AG10803 (cell line): ENCODE results near the gene STRADA.

Experiments used
- DNase-seq: peaks from one replicate; pipeline ENCODE4 v3.0.0; 2010; ENCODE audit warnings: low read depth
- H3K4me3 ChIP-seq: 2 replicates; pipeline ENCODE4 v1.5.1; 2011; ENCODE audit warnings: mild to moderate bottlenecking, low read length, control low read depth
- CTCF ChIP-seq: conservative IDR thresholded peaks from 2 replicates; pipeline ENCODE4 v1.5.1; 2011; ENCODE audit warnings: mild to moderate bottlenecking, low read length, control low read depth, inconsistent platforms

STRADA gene

GRCh38 chr17:63754046-63754445 lies 12.4 kb upstream of the STRADA start:
- H3K4me3 ChIP-seq: no peak overlapping the region
- TF ChIP-seq CTCF: no peak
- DNase-seq: no peak

GRCh38 chr17:63753215-63753614 lies 11.6 kb upstream of the STRADA start:
- no peak overlapping the region for H3K4me3 ChIP-seq
- TF ChIP-seq CTCF: no peak
- no peak for DNase-seq

GRCh38 chr17:63752707-63753106 lies 11.1 kb upstream of the STRADA start:
- H3K4me3 ChIP-seq: no peak overlapping the region
- no peak for TF ChIP-seq CTCF
- DNase-seq: no peak

- no peak overlapping the region for H3K4me3 ChIP-seq
- no peak for TF ChIP-seq CTCF
- DNase-seq: no peak
Measured at GRCh38 chr17:63751806-63752205, 10.2 kb upstream of the STRADA start.

GRCh38 chr17:63741143-63741407 lies 524 bp downstream of the STRADA start:
- DNase-seq: no peak
- no peak for TF ChIP-seq CTCF
- peak overlapping the region; percentile 88 for H3K4me3 ChIP-seq

- DNase-seq: peak; percentile 13
- H3K4me3 ChIP-seq: peak overlapping the region; percentile 88
- TF ChIP-seq CTCF: no peak
Measured at GRCh38 chr17:63740464-63741142, 996 bp downstream of the STRADA start.

- no peak for TF ChIP-seq CTCF
- DNase-seq: no peak
- H3K4me3 ChIP-seq: no peak overlapping the region
Measured at GRCh38 chr17:63735691-63736090, 5.9 kb downstream of the STRADA start.
